Caco-2 (cell line): ENCODE data around the gene FZD10. TPM values are rescaled to one million over a fixed set of nuclear protein-coding genes. Genes with fewer than 3 reads are reported as not detected.

Experiments used
- BruUV-seq: library from RNA; stranded (reverse); fragments of 400-500 nt; replicated peaks from 2 replicates; lab custom pipeline; 2021; lab: Mats Ljungman, UMichigan
- CTCF ChIA-PET: fragments of 300-600 bp; sonication (Branson Sonifier 250); formaldehyde crosslinking; loops from one replicate; lab custom pipeline; 2022; ENCODE audit warnings: antibody characterized with exemption; lab: Charles Lee
- POLR2A ChIA-PET: fragments of 300-600 bp; sonication (Branson Sonifier 250); formaldehyde crosslinking; loops from one replicate; lab custom pipeline; 2022; ENCODE audit warnings: antibody characterized with exemption; lab: Charles Lee
- DNase-seq, 2 experiments: peaks; one replicate each; pipeline versions ENCODE4 v3.0.0 to v3.0.0-alpha.2; 2020 to 2022
- H3K27me3 ChIP-seq: replicated peaks from 2 replicates; pipeline ENCODE4 v1.6.0; 2011; ENCODE audit warnings: low read length; ENCODE audit not compliant: control insufficient read depth, insufficient read depth
- H3K36me3 ChIP-seq: 2 replicates; pipeline ENCODE4 v1.5.1; 2011; ENCODE audit warnings: low read length; ENCODE audit not compliant: control insufficient read depth, insufficient read depth
- H3K4me1 ChIP-seq: fragments of 250-450 bp; sonication (Bioruptor Pico); 2 replicates; pipeline ENCODE4 v1.5.1; 2020; ENCODE audit warnings: mild to moderate bottlenecking
- H3K4me3 ChIP-seq: 2 replicates; pipeline ENCODE4 v1.5.1; 2011; ENCODE audit warnings: low read depth, mild to moderate bottlenecking, control low read depth, low read length
- H3K9me3 ChIP-seq: fragments of 250-450 bp; sonication (Bioruptor Pico); 2 replicates; pipeline ENCODE4 v1.5.1; 2020; ENCODE audit warnings: mild to moderate bottlenecking, moderate library complexity
- H3K27ac Mint-ChIP-seq: one replicate; pipeline ENCODE4 v1.8.0; 2022; ENCODE audit warnings: mixed read lengths; ENCODE audit not compliant: unreplicated experiment
- H3K27me3 Mint-ChIP-seq: one replicate; pipeline ENCODE4 v1.8.0; 2022; ENCODE audit warnings: mixed read lengths; ENCODE audit not compliant: insufficient read depth, unreplicated experiment
- H3K36me3 Mint-ChIP-seq: one replicate; pipeline ENCODE4 v1.8.0; 2022; ENCODE audit warnings: mild to moderate bottlenecking, mixed read lengths; ENCODE audit not compliant: insufficient read depth, unreplicated experiment
- H3K4me1 Mint-ChIP-seq: one replicate; pipeline ENCODE4 v1.8.0; 2022; ENCODE audit warnings: low read depth, mixed read lengths; ENCODE audit not compliant: unreplicated experiment
- H3K4me3 Mint-ChIP-seq: one replicate; pipeline ENCODE4 v1.8.0; 2022; ENCODE audit warnings: mild to moderate bottlenecking, moderate library complexity, mixed read lengths; ENCODE audit not compliant: unreplicated experiment
- H3K9me3 Mint-ChIP-seq: one replicate; pipeline ENCODE4 v1.8.0; 2022; ENCODE audit warnings: mixed read lengths; ENCODE audit not compliant: unreplicated experiment
- intact Hi-C: fragments of 100-400 bp; cut with micrococcal nuclease; formaldehyde crosslinking; loops from one replicate; pipeline ENCODE4 v1.10.0; 2022; ENCODE audit not compliant: unreplicated experiment
- total RNA-seq: library from RNA; stranded (reverse); gene quantifications from 2 replicates; pipeline ENCODE4 v1.2.3, GENCODE V29; 2022
- TF ChIP-seq, protein P1 (sequence below), 2 experiments: fragments of 200-600 bp in 1 of 2; IDR thresholded peaks; 1 replicate in 1 of 2; 2 replicates in 1 of 2; pipeline versions ENCODE4 v1.5.1 to v1.8.0; 2011 to 2022; ENCODE audit warnings: antibody characterized with exemption in 1 of 2, control low read depth in 1 of 2, inconsistent platforms in 1 of 2, low read depth in 1 of 2, low read length in 1 of 2, mild to moderate bottlenecking in 1 of 2, moderate library complexity in 1 of 2; ENCODE audit not compliant: insufficient read depth in 1 of 2, severe bottlenecking in 1 of 2, unreplicated experiment in 1 of 2

FZD10 gene
- total RNA-seq, 1 experiment from 2014 or later: 0.09 TPM

DNA sequence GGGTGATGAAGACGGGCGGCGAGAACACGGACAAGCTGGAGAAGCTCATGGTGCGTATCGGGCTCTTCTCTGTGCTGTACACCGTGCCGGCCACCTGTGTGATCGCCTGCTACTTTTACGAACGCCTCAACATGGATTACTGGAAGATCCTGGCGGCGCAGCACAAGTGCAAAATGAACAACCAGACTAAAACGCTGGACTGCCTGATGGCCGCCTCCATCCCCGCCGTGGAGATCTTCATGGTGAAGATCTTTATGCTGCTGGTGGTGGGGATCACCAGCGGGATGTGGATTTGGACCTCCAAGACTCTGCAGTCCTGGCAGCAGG lies 1.9 kb downstream of the FZD10 start:
- H3K9me3 Mint-ChIP-seq: no peaks in the 10 kb centered on the region
- H3K27me3 ChIP-seq: no peaks in the 10 kb centered on the region; the same call in 1 of the 2 replicates
- no peak overlapping the region for H3K27ac Mint-ChIP-seq
- ChIA-PET POLR2A (no interaction called here), CTCF (no interaction called here)
- no peaks in the 10 kb centered on the region for H3K36me3 Mint-ChIP-seq
- H3K4me1 ChIP-seq: peaks cover 6% of the 10 kb centered on the region
- H3K4me3 Mint-ChIP-seq: no peak overlapping the region
- DNase-seq: no peak
- H3K4me3 ChIP-seq: no peak overlapping the region
- intact Hi-C loops: no loop called here
- TF ChIP-seq, protein P1, sequence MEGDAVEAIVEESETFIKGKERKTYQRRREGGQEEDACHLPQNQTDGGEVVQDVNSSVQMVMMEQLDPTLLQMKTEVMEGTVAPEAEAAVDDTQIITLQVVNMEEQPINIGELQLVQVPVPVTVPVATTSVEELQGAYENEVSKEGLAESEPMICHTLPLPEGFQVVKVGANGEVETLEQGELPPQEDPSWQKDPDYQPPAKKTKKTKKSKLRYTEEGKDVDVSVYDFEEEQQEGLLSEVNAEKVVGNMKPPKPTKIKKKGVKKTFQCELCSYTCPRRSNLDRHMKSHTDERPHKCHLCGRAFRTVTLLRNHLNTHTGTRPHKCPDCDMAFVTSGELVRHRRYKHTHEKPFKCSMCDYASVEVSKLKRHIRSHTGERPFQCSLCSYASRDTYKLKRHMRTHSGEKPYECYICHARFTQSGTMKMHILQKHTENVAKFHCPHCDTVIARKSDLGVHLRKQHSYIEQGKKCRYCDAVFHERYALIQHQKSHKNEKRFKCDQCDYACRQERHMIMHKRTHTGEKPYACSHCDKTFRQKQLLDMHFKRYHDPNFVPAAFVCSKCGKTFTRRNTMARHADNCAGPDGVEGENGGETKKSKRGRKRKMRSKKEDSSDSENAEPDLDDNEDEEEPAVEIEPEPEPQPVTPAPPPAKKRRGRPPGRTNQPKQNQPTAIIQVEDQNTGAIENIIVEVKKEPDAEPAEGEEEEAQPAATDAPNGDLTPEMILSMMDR (IDR thresholded peaks at IDR 0.05; ENCODE audit: insufficient read depth in 1 of 2, low read depth in 1 of 2, low read length in 1 of 2, severe bottlenecking in 1 of 2, unreplicated experiment in 1 of 2): no peak
- BruUV-seq: no TSS peak
- no peaks in the 10 kb centered on the region for H3K4me1 Mint-ChIP-seq
- no peaks in the 10 kb centered on the region for H3K9me3 ChIP-seq
- H3K36me3 ChIP-seq: no peaks in the 10 kb centered on the region
- peaks cover 20% of the 10 kb centered on the region for H3K27me3 Mint-ChIP-seq

DNA sequence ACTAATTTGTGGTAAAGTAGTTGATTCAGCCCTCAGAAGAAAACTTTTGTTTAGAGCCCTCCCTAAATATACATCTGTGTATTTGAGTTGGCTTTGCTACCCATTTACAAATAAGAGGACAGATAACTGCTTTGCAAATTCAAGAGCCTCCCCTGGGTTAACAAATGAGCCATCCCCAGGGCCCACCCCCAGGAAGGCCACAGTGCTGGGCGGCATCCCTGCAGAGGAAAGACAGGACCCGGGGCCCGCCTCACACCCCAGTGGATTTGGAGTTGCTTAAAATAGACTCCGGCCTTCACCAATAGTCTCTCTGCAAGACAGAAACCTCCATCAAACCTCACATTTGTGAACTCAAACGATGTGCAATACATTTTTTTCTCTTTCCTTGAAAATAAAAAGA lies 2.7 kb downstream of the FZD10 start:
- Mint-ChIP-seq H3K27ac (no peak overlapping the region), H3K4me3 (no peak overlapping the region), H3K27me3 (peaks cover 21% of the 10 kb centered on the region), H3K36me3 (no peaks in the 10 kb centered on the region), H3K4me1 (no peaks in the 10 kb centered on the region), H3K9me3 (no peaks in the 10 kb centered on the region)
- BruUV-seq: no TSS peak
- CTCF ChIA-PET: no interaction called here
- no peaks in the 10 kb centered on the region for H3K9me3 ChIP-seq
- no peak for DNase-seq
- TF ChIP-seq, protein P1 (IDR thresholded peaks at IDR 0.05; ENCODE audit: insufficient read depth in 1 of 2, low read depth in 1 of 2, low read length in 1 of 2, severe bottlenecking in 1 of 2, unreplicated experiment in 1 of 2): no peak
- no peaks in the 10 kb centered on the region; the same call in 1 of the 2 replicates for H3K27me3 ChIP-seq
- H3K4me1 ChIP-seq: peaks cover 6% of the 10 kb centered on the region
- POLR2A ChIA-PET: no interaction called here
- H3K36me3 ChIP-seq: no peaks in the 10 kb centered on the region
- no peak overlapping the region for H3K4me3 ChIP-seq
- intact Hi-C loops: no loop called here

DNA sequence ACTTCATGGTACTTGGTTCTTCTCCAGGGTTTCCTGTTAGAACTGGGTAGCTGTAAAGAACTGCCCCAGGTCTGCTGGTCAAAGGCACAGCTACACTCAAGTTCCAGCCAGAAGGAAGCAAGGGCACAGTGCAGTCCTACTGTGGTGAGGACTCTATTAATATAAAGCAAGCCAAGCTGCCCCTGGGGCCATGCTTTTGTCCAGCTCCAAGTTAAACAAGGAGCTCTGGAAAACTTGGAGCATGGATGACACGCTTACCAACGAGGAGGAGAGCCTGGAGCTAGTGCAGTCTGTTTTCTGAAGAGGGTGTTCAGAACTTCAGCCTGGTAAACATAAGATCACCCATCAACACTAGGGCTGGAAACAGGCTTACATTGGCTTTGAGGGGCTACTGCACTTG lies 4.0 kb downstream of the FZD10 start:
- no peaks in the 10 kb centered on the region for H3K9me3 ChIP-seq
- H3K36me3 Mint-ChIP-seq: no peaks in the 10 kb centered on the region
- H3K27me3 ChIP-seq: no peaks in the 10 kb centered on the region; the same call in 1 of the 2 replicates
- H3K4me3 ChIP-seq: no peak overlapping the region
- POLR2A ChIA-PET: no interaction called here
- TF ChIP-seq, protein P1 (IDR thresholded peaks at IDR 0.05; ENCODE audit: insufficient read depth in 1 of 2, low read depth in 1 of 2, low read length in 1 of 2, severe bottlenecking in 1 of 2, unreplicated experiment in 1 of 2): no peak
- H3K36me3 ChIP-seq: no peaks in the 10 kb centered on the region
- no peaks in the 10 kb centered on the region for H3K9me3 Mint-ChIP-seq
- BruUV-seq: no TSS peak
- no peaks in the 10 kb centered on the region for H3K4me1 Mint-ChIP-seq
- intact Hi-C loops: no loop called here
- no peak overlapping the region for H3K27ac Mint-ChIP-seq
- CTCF ChIA-PET: no interaction called here
- no peak overlapping the region for H3K4me3 Mint-ChIP-seq
- peaks cover 20% of the 10 kb centered on the region for H3K27me3 Mint-ChIP-seq
- H3K4me1 ChIP-seq: peaks cover 2% of the 10 kb centered on the region
- no peak for DNase-seq
